H9 (cell line): ENCODE measurements around the gene PKN3. TPM values are rescaled to one million over a fixed set of nuclear protein-coding genes. Genes with fewer than 3 reads are reported as not detected.

ENCODE experiments used
- DNase-seq: peaks from one replicate; pipeline ENCODE4 v3.0.0-alpha.2; 2017
- H2AFZ ChIP-seq: one replicate; pipeline ENCODE4 v1.6.1; 2013; ENCODE audit warnings: mild to moderate bottlenecking, low read length, control low read depth, moderate library complexity
- H2AK5ac ChIP-seq: 2 replicates; pipeline ENCODE4 v1.6.1; 2013; ENCODE audit warnings: low read length, control low read depth, mixed read lengths; ENCODE audit not compliant: insufficient read length
- H2BK120ac ChIP-seq: one replicate; pipeline ENCODE4 v1.6.1; 2013; ENCODE audit warnings: low read depth, mild to moderate bottlenecking, low read length, control low read depth, inconsistent platforms; ENCODE audit not compliant: poor library complexity, severe bottlenecking
- H2BK12ac ChIP-seq: 2 replicates; pipeline ENCODE4 v1.6.1; 2013; ENCODE audit warnings: low read length, control low read depth, mixed read lengths, low read depth; ENCODE audit not compliant: insufficient read length
- H2BK15ac ChIP-seq: 2 replicates; pipeline ENCODE4 v1.6.1; 2013; ENCODE audit warnings: low read depth, low read length, control low read depth
- H2BK20ac ChIP-seq: one replicate; pipeline ENCODE4 v1.6.1; 2013; ENCODE audit warnings: low read depth, mild to moderate bottlenecking, low read length, control low read depth, inconsistent platforms; ENCODE audit not compliant: poor library complexity, severe bottlenecking
- H2BK5ac ChIP-seq: 2 replicates; pipeline ENCODE4 v1.6.1; 2013; ENCODE audit warnings: low read length, control low read depth, mixed read lengths; ENCODE audit not compliant: insufficient read length
- H3K14ac ChIP-seq: 2 replicates; pipeline ENCODE4 v1.6.1; 2013; ENCODE audit warnings: low read length, control low read depth; ENCODE audit not compliant: insufficient read depth
- H3K18ac ChIP-seq: 2 replicates; pipeline ENCODE4 v1.6.1; 2013; ENCODE audit warnings: low read depth, mild to moderate bottlenecking, mixed read lengths, low read length, control low read depth; ENCODE audit not compliant: insufficient read length
- H3K23ac ChIP-seq: 2 replicates; pipeline ENCODE4 v1.6.1; 2013; ENCODE audit warnings: low read length, control low read depth, mixed read lengths, low read depth; ENCODE audit not compliant: insufficient read length
- H3K23me2 ChIP-seq: 2 replicates; pipeline ENCODE4 v1.6.1; 2013; ENCODE audit warnings: low read depth, mild to moderate bottlenecking, mixed read lengths, low read length, control low read depth; ENCODE audit not compliant: insufficient read length, poor library complexity, severe bottlenecking
- H3K27ac ChIP-seq: 2 replicates; pipeline ENCODE4 v1.5.1; 2013; ENCODE audit warnings: low read length, control low read depth, mixed read lengths, low read depth; ENCODE audit not compliant: insufficient read length
- H3K27me3 ChIP-seq: 2 replicates; pipeline ENCODE4 v1.6.1; 2013; ENCODE audit warnings: low read length, control low read depth, inconsistent platforms; ENCODE audit not compliant: insufficient read depth
- H3K4ac ChIP-seq: 2 replicates; pipeline ENCODE4 v1.6.1; 2013; ENCODE audit warnings: low read depth, mild to moderate bottlenecking, control low read depth, inconsistent platforms, low read length, moderate library complexity
- H3K4me1 ChIP-seq: 2 replicates; pipeline ENCODE4 v1.6.1; 2013; ENCODE audit warnings: low read length, control low read depth, inconsistent platforms; ENCODE audit not compliant: insufficient read depth
- H3K4me2 ChIP-seq: 2 replicates; pipeline ENCODE4 v1.6.1; 2013; ENCODE audit warnings: low read length, control low read depth, mixed read lengths; ENCODE audit not compliant: insufficient read length, insufficient read depth
- H3K56ac ChIP-seq: 2 replicates; pipeline ENCODE4 v1.6.1; 2013; ENCODE audit warnings: low read depth, mild to moderate bottlenecking, mixed read lengths, low read length, control low read depth; ENCODE audit not compliant: insufficient read length
- H3K79me1 ChIP-seq: 2 replicates; pipeline ENCODE4 v1.6.1; 2013; ENCODE audit warnings: low read depth, mild to moderate bottlenecking, moderate library complexity, low read length, control low read depth, inconsistent platforms; ENCODE audit not compliant: insufficient read depth, poor library complexity, severe bottlenecking
- H3K79me2 ChIP-seq: 2 replicates; pipeline ENCODE4 v1.6.1; 2013; ENCODE audit warnings: low read length, control low read depth, inconsistent platforms; ENCODE audit not compliant: insufficient read depth
- H3K9ac ChIP-seq: 2 replicates; pipeline ENCODE4 v1.6.1; 2013; ENCODE audit warnings: low read length, control low read depth, mixed read lengths; ENCODE audit not compliant: insufficient read length; ENCODE audit errors: extremely low read depth
- H3K9me3 ChIP-seq: one replicate; pipeline ENCODE4 v1.6.1; 2013; ENCODE audit warnings: low read depth, low read length, inconsistent platforms; ENCODE audit not compliant: control insufficient read depth
- H3T11ph ChIP-seq: one replicate; pipeline ENCODE4 v1.6.1; 2013; ENCODE audit warnings: mild to moderate bottlenecking, low read length, control low read depth, inconsistent platforms
- H4K20me1 ChIP-seq: one replicate; pipeline ENCODE4 v1.6.1; 2013; ENCODE audit not compliant: control insufficient read depth, insufficient read length, insufficient read depth
- H4K5ac ChIP-seq: 2 replicates; pipeline ENCODE4 v1.6.1; 2013; ENCODE audit warnings: low read depth, mild to moderate bottlenecking, mixed read lengths, low read length, control low read depth; ENCODE audit not compliant: insufficient read length
- H4K8ac ChIP-seq: replicated peaks from 2 replicates; pipeline ENCODE4 v1.6.1; 2013; ENCODE audit warnings: low read length, control low read depth, mixed read lengths, low read depth; ENCODE audit not compliant: insufficient read length
- H4K91ac ChIP-seq: 2 replicates; pipeline ENCODE4 v1.6.1; 2013; ENCODE audit warnings: low read depth, mild to moderate bottlenecking, moderate library complexity, mixed read lengths, low read length, control low read depth; ENCODE audit not compliant: insufficient read length
- H3K27ac Mint-ChIP-seq, 3 experiments: 2 replicates in 2 of 3; 3 replicates in 1 of 3; pipeline ENCODE4 v1.8.0; 2020 to 2021; ENCODE audit warnings: mixed read lengths in 3 of 3, mild to moderate bottlenecking in 1 of 3, moderate library complexity in 1 of 3
- H3K27me3 Mint-ChIP-seq: 2 replicates; pipeline ENCODE4 v1.8.0; 2021; ENCODE audit warnings: low read depth, mild to moderate bottlenecking, moderate library complexity, mixed read lengths
- H3K36me3 Mint-ChIP-seq, 3 experiments: 2 replicates in 2 of 3; 3 replicates in 1 of 3; pipeline ENCODE4 v1.8.0; 2020 to 2021; ENCODE audit warnings: low read depth in 3 of 3, mixed read lengths in 3 of 3; ENCODE audit not compliant: insufficient read depth in 1 of 3
- H3K4me1 Mint-ChIP-seq, 2 experiments: 2 replicates each; pipeline ENCODE4 v1.8.0; 2020; ENCODE audit warnings: mixed read lengths in 2 of 2
- H3K4me3 Mint-ChIP-seq, 2 experiments: 2 replicates in 1 of 2; 3 replicates in 1 of 2; pipeline ENCODE4 v1.8.0; 2020 to 2021; ENCODE audit warnings: mild to moderate bottlenecking in 2 of 2, mixed read lengths in 2 of 2, moderate library complexity in 1 of 2
- H3K9me3 Mint-ChIP-seq, 2 experiments: 2 replicates in 1 of 2; 3 replicates in 1 of 2; pipeline ENCODE4 v1.8.0; 2020; ENCODE audit warnings: mild to moderate bottlenecking in 2 of 2, mixed read lengths in 2 of 2, moderate library complexity in 1 of 2
- CTCF ChIP-seq: fragments of 200-600 bp; sonication (generic); conservative IDR thresholded peaks from 3 replicates; pipeline ENCODE4 v1.8.0; 2021; ENCODE audit warnings: antibody characterized with exemption, mild to moderate bottlenecking
- WGBS: extraction: QIAGEN DNeasy Blood & Tissue Kit; methylation state at CpG from one replicate; pipeline ENCODE4 v1.1.7; 2013; ENCODE audit warnings: missing lambda C conversion rate, low lambda C conversion rate, mixed read lengths; ENCODE audit not compliant: insufficient read length; ENCODE audit errors: extremely low coverage; 5-methylcytosine and 5-hydroxymethylcytosine counted together
- total RNA-seq: library from RNA; stranded (reverse); gene quantifications from 2 replicates; pipeline ENCODE4 v1.2.1, GENCODE V29; 2021

Gene PKN3
- total RNA-seq, 1 experiment from 2014 or later, result 25.0 TPM

DNA sequence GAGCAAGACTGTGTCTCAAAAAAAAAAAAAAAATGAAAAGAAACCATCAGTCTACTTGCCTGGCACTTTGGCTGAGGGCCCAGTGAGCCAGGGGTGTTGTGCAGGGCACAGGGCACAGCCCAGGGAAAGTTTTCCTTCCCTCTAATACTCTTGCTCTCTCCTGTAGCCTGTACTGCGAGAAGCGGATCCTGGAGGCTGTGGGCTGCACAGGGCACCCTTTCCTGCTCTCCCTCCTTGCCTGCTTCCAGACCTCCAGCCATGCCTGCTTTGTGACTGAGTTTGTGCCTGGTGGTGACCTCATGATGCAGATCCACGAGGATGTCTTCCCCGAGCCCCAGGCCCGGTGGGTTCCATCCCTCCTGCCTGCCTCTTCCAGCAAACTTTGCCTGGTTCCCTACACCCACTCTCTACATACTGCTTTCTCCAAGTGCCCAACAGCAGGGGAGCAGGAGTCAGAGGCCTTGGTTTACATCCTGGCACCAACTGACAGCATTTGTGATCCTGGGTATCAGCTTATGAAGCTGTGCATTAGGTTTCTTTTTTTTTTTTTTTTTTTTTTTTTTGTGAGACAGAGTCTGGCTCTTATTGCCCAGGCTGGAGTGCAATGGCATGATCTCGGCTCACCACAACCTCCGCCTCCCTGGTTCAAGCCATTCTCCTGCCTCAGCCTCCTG is 14.4 kb downstream of the PKN3 start:
- Histone ChIP-seq H2BK5ac (no peak overlapping the region), H3K23me2 (no peaks in the 10 kb centered on the region), H2BK15ac (no peak overlapping the region), H3K27me3 (no peaks in the 10 kb centered on the region), H4K91ac (no peak overlapping the region), H3K9me3 (no peaks in the 10 kb centered on the region), H3K56ac (no peak overlapping the region), H3T11ph (no peak overlapping the region), H4K5ac (no peak overlapping the region), H2BK20ac (no peak overlapping the region), H4K20me1 (no peaks in the 10 kb centered on the region), H4K8ac (no peak overlapping the region), H3K14ac (no peak overlapping the region; the same call in 1 of the 2 replicates), H3K79me2 (no peaks in the 10 kb centered on the region), H3K18ac (no peak overlapping the region), H3K4me2 (no peak overlapping the region), H3K27ac (no peak overlapping the region), H2AK5ac (no peak overlapping the region), H2AFZ (no peak overlapping the region), H2BK12ac (no peak overlapping the region), H3K9ac (no peak overlapping the region), H3K4me1 (no peaks in the 10 kb centered on the region), H3K4ac (no peak overlapping the region), H2BK120ac (no peak overlapping the region), H3K79me1 (no peaks in the 10 kb centered on the region), H3K23ac (no peak overlapping the region)
- Mint-ChIP-seq H3K4me3 (no peak overlapping the region), H3K4me1 (no peaks in the 10 kb centered on the region), H3K27me3 (no peaks in the 10 kb centered on the region), H3K27ac (no peak overlapping the region), H3K9me3 (no peaks in the 10 kb centered on the region; a peak in 1 of 5 replicates), H3K36me3 (peaks cover 6 to 49% (median 31%) of the 10 kb centered on the region in 3 experiments; a peak in 6 of 7 replicates)
- no peak for TF ChIP-seq CTCF
- WGBS, result no CpG with 5 or more reads among the region's 7 CpGs
- no peak for DNase-seq
